NCI-H510A treated with DMSO at 0.1 percent for 48 hours (cell line): Measurements from ENCODE around the gene ZCCHC14.
"Not testable (repeated sequence)": the region's sequence is repeated elsewhere in the genome, so short reads cannot be mapped to it uniquely, and the experiment has no call there.

Experiments
- DNase-seq: peaks from one replicate; lab custom pipeline; 2025; lab: John Stamatoyannopoulos, UW

Gene ZCCHC14

DNA sequence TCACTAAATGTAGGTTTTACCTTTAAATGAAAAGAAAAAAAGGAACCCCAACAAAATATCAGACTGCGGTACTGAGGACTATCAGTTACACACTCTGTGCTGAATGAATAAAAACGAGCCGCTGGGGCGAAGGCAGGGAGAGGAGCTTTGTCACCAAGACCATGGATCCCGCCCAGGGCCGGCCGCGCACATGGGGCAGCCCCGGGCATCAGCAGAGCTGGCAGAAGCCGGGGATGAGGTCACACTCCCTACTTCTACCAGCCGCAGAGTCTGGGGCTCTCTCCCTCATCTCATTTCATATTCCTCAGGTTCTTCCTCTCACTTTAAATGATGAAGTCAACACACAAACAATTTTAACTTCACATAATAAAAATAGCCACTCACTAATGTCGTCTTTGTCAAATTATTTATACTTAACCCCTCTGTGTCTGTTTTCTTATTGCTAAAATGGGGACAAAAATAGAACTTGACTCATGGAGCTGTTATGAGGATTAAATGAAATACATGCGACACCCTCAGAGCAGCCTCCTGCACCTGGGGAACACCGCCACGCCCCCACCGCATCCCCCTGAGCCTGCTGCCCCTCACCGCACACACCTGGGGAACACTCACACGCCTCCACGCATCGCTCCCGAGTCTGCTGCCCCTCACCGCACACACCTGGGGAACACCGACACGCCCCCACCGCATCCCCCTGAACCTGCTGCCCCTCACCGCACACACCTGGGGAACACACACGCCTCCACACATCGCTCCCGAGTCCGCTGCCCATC is 15.4 kb downstream of the ZCCHC14 start:
- not testable (repeated sequence) for DNase-seq

- no peak for DNase-seq
Observed at GRCh38 chr16:87474566-87474996, 18.2 kb downstream of the ZCCHC14 start.

DNA sequence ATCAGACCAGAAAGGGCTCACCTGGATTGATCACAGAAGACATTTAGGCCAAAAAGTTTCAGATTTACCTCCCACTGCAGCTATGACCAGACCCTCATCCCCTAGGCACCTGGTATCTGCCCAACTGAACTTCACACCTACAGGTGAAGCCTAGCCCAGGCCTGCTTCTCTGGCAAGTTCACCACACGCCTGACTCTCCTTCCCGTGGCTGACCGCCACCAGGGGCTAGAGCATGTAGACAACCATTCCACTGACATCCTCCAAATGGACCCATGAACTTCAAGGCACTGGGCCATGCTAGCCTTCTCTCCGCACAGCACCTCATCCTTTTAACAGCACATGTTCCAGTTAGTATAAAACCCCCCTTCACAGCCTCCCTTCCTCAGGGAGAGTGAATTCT is 18.8 kb downstream of the ZCCHC14 start:
- no peak for DNase-seq

DNA sequence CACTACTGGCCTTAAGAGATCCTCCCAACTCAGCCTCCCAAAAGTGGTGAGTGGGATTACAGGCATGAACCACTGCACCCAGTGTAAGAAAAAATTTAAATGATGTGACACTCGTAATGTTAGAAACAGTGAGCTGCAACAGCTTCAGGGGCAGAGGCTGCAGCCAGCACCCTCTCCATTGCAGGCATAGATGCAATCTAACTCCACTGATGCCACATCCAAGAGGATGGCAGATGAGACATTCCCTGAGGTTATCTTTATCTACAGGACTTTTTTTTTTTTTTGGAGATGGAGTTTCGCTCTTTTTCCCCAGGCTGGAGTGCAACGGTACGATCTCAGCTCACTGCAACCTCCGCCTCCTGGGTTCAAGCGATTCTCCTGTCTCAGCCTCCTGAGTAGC is 19.9 kb downstream of the ZCCHC14 start:
- no peak for DNase-seq

DNA sequence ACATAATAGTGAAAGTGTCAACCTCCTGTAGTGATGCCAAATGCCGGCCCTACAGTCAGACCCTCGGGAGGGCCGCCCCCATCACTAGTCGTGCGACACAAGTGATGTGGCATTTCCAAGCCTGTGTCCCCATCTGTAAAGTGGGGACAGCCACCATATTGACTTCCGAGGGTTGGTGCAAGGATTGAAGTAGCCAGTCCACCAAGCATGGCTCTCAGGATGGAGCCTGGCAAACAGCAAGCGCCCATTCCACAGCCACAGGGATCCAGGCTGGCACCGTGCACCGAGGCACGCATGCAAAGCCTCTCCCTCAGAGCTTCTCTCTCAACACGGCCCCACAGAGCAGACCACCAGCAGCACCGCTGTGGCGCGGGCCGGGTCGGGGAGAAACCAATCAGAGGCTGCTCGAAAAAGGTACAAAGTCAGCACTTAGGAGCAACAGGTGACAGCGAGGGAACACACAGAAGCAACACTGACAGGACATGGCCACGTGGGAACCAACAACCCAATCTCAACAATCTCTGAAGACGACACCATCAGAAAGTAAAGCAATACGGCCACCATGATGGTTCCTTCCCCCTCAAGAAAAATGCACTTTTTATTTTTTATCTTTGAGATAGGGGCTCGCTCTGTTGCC is 20.6 kb downstream of the ZCCHC14 start:
- no peak for DNase-seq

- DNase-seq: no peak
Observed at GRCh38 chr16:87471278-87472141, 21.3 kb downstream of the ZCCHC14 start.

DNA sequence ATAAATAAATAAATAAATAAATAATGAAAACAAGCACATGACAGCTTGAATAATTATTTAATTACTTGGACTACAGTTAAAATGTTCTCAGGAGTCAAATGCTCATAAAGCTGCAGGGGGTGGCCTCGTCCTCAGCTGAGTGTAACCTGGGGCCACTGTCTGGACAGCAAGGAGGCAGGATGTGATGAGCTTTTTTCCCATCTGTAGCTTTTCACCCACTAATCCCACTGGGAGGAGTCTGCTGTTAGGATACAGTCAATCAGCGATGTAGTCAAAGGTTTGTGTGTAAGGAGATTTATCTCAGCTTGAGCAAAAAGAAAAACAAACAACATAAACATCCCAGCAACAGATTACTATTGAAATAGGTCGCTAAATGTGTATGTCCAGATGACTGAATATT is 22.5 kb downstream of the ZCCHC14 start:
- DNase-seq: no peak

DNA sequence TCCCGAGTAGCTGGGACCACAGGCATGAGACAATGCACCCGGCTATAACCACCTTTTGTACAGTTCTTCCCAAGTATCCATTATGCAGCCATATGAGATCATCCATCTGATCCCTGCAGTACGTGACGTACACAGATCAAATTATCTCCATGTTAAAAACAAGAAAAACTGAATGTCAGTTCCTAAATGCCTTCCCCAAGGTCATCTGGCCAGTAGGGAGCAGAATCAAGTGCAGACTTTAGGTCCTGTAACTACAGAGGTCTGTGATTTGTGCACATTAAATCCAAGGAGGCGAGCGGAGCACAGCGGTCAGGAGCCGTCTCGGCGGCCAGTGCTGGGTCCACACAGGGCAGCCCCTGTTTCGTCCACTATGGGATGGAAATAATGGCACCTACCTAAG is 23.7 kb downstream of the ZCCHC14 start:
- no peak for DNase-seq

- no peak for DNase-seq
Observed at GRCh38 chr16:87468550-87468949, 24.3 kb downstream of the ZCCHC14 start.

GRCh38 chr16:87466975-87467501 is 25.8 kb downstream of the ZCCHC14 start:
- no peak for DNase-seq

DNA sequence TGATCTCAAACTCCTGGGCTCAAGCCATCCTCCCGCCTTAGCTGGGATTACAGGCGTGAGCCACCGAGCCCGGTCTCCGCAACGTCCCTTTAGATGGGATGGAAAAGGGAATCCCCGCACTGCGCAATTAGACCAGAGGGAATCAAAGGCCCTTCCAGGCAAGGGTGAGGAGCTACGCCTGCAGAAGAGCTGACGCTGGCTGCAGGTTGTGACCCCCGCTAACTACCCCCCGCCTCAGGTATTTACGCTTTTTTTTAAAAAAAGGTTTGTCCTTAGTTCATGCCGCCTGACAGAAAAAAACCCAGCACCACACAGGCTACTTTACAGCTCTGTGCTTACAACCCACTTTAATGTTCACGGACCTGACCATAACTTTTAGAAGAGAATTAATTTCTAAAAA is 26.9 kb downstream of the ZCCHC14 start:
- DNase-seq: no peak

- no peak for DNase-seq
Observed at GRCh38 chr16:87465306-87465705, 27.5 kb downstream of the ZCCHC14 start.

DNA sequence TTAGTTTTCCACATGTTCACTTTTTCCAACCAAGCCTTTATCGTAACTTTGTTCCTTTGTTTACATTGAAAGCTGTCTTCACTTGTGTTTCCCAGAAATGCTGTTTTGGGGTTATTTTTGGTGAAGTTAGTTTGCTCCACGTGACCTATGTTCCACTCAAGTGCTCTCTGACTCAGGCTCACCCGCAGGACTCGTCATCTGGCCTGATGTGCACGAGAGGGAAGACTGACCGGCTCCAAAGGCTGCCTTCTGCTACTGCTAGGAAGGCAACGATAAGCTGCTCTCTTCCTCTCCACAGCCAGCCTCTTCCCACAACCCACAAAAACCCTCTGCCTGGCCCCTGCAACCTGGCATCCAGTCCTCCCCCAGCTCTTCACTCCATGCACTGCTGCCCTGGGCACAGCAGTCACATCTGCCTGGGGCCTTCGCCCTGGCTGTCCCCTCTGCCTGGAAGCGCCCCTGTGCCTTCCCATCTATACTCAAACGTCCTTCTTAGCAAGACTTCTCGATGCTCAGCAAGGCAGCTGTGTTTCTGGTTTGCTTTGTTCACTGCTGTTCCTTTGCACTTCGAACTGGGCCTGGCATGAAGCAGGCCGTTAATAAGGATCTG is 28.0 kb downstream of the ZCCHC14 start:
- no peak for DNase-seq

DNA sequence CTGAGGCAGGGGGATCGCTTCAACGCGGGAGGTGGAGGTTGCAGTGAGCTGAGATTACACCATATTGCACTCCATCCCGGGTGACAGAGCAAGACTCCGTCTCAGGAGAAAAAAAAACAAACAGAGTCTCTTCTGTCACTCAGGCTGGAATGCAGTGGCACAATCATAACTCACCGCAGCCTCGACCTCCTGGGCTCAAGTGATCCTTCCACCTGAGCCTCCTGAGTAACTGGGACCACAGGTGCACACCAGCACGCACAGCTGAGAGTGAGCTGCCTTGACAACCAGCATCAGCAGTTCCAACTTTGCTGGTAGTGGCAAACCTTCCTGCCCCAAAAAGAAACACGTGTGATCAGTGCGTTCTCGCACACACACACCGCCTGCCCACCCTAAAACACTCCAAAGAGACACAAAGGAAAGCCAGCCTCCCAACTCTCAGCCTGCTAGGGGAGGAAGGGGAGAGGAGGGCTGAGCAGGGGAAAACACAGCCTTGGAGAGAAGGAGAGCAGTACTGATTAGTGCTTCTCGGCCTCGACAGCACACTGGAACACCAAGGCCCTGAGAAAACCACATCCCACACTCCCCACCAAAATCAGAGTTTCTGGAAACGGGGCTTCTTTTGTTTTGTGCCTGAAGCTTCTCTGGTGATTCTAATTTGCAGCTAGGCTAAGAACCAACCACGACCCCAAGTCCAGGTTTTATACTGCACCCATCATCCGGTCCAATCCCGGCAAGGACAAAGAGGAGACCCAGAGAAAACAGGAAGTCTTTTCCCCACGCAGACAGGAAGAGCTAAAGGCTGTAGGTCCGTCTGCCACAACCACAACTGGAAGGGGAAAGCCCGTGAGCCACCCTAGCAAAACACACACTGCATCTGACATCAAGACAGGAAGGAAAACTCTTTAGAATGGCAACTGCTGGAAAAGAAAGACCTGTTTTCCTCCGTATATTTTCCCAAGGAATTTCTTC is 28.8 kb downstream of the ZCCHC14 start:
- no peak for DNase-seq

GRCh38 chr16:87461466-87461991 is 31.3 kb downstream of the ZCCHC14 start:
- peak; percentile 90 for DNase-seq

- DNase-seq: no peak
Observed at GRCh38 chr16:87460936-87461335, 31.9 kb downstream of the ZCCHC14 start.

DNA sequence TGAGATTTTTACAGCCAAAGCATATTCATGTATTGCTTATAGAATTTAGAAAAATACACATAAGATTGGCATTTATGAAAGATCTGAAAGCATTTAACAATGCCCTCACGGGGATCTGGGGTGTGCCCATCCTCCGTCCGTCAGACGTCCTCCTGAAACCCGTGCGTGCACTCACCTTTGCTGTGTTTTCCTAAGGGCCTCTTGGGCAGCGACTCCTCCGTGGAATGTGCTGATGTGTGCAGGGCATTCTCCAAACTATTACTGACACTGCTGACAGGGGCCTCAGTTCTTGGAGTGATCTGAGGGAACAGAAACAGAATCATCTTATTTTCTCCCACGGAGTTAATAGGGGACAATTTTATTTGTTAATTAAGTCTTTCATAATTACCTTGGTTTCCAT is 33.0 kb downstream of the ZCCHC14 start:
- no peak for DNase-seq

- DNase-seq: no peak
Observed at GRCh38 chr16:87459027-87459426, 33.8 kb downstream of the ZCCHC14 start.

DNA sequence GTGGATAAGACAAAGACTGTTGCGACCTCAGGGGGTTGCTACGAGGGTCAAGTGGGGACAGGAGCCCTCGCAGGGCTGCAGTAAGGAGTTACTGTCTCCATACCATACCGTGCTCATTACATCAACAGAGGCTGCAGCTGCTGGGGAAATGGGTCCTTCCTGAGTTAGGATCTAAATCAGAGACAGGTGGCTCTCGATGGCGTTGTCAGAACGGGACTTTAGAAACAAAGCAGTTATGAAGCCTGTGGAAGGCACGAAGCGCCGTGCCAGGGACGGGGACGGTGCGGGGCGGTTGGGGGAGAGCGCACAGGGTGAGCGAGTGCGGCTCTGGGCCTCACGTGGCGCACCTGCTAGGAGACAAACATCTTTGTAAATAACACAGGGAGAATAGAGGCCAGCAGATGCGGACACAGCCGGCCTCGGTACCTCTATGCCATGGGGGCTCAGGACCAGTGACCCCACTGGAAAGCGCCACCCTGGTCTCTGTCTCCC is 34.4 kb downstream of the ZCCHC14 start:
- DNase-seq: no peak

- DNase-seq: no peak
Observed at GRCh38 chr16:87457709-87458423, 35.0 kb downstream of the ZCCHC14 start.
